GM19324 (cell line): ENCODE data around the gene SNRNP25.
A peak's percentile ranks its signal among the peaks of the same experiment; 100 is the strongest.
"Not testable (repeated sequence)": the region's sequence is repeated elsewhere in the genome, so short reads cannot be mapped to it uniquely, and the experiment has no call there.

Experiments
- ATAC-seq: cut with Tn5 transposase; IDR thresholded peaks from one replicate; pipeline ENCODE4 v1.9.1; 2021; ENCODE audit warnings: mild to moderate bottlenecking, moderate library complexity; ENCODE audit not compliant: unreplicated experiment, low FRiP score

Gene SNRNP25

DNA sequence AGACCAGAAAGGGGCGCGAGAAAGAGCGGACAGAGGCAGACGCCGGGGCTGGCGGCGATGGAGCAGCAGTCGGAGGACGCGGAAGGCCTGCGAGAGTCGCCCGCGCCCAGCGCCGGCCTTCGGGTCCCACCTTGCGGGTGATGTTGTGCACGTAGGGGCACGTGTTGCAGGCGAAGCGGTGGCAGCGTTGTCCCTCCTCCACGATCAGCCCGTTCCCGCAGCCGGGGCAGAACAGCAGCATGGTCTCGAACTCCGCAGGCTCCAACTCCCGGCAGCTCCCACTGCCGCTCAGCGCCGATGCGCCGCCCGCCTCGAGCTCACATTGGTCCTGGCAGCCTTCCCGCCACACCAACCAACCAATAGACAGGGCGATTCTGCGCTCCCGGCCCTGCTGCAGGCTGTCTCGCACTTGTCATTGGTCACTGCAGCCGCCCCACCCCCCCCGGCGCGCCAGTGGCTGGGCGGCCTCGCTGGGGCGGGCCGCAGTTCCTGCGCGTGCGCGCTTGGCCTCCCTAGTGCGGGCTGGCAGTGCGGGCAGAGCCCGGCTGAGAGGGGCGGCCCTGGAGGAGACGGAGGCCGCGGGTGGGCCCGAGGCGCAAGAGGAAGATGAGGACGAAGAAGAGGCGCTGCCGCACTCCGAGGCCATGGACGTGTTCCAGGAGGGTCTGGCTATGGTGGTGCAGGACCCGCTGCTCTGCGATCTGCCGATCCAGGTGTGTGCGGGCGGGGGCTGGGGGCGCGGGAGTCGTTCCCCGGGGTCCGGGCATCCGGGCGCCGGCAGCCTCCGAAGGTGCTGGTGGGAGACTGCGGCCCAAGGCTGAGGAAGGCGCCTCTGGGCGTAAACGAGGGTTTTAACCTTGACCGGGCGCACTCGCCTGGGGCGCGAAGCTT, at the start of gene SNRNP25, which contains the start of gene POLR3K:
TSS of gene SNRNP25 (plus strand) at position 483 of the 891 bp plus-strand sequence. CDS start at position 672, 189 bp downstream.
TSS of gene POLR3K (minus strand) at position 263 of the 891 bp plus-strand sequence. CDS start at position 241, 22 bp downstream.
- ATAC-seq = peak; percentile 93

DNA sequence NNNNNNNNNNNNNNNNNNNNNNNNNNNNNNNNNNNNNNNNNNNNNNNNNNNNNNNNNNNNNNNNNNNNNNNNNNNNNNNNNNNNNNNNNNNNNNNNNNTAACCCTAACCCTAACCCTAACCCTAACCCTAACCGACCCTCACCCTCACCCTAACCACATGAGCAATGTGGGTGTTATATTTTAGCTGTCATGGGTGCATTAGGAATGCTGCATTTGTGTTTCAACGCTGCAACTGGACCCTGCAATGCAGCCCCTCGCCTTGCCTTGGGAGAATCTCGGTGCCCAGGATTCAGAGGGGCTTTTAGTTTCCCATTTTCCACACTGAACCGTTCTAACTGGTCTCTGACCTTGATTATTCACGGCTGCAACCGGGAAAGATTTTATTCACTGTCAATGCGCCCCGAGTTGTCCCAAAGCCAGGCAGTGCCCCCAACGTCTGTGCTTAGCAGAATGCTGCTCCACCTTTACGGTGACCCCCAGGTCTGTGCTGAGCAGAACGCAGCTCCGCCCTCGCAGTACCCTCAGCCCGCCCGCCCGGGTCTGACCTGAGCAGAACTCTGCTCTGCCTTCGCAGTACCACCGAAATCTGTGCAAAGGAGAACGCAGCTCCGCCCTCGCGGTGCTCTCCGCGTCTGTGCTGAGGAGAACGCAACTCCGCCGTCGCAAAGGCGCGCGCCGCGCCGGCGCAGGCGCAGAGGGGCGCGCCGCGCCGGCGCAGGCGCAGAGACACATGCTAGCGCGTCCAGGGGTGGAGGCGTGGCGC, 43.5 kb upstream of the SNRNP25 start:
- no peak for ATAC-seq

GRCh38 chr16:10772-11171, 42.9 kb upstream of the SNRNP25 start:
- ATAC-seq = not testable (repeated sequence)

GRCh38 chr16:17062-17765, 36.4 kb upstream of the SNRNP25 start:
- ATAC-seq = not testable (repeated sequence)

DNA sequence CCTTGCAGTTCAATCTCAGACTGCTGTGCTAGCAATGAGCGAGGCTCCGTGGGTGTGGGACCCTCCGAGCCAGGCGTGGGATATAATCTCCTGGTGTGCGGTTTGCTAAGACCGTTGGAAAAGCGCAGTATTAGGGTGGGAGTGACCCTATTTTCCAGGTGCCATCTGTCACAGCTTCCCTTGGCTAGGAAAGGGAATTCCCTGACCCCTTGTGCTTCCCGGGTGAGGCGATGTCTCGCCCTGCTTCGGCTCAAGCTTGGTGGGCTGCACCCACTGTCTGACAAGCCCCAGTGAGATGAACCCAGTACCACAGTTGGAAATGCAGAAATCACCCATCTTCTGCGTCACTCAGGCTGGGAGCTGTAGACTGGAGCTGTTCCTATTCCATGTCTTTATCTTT, 32.7 kb upstream of the SNRNP25 start:
- not testable (repeated sequence) for ATAC-seq

DNA sequence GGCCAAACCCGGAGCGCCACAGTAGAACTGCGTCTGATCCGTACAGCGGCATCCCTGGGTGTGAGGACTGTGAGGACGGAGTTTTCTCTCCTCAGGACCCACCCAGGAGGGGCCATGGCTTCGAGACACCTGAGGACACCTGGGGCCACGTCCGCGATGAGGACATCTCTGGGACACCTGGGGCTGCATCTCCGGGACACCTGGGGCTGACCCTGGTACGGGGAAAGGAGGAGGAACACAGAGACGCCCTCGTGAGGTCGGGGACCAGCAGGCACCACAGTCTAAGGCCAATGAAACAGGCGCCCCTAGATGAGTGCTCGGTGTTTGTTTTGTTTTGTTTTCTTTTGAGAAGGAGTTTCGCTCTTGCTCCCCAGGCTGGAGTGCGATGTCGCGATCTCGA, 29.5 kb upstream of the SNRNP25 start:
- not testable (repeated sequence) for ATAC-seq

DNA sequence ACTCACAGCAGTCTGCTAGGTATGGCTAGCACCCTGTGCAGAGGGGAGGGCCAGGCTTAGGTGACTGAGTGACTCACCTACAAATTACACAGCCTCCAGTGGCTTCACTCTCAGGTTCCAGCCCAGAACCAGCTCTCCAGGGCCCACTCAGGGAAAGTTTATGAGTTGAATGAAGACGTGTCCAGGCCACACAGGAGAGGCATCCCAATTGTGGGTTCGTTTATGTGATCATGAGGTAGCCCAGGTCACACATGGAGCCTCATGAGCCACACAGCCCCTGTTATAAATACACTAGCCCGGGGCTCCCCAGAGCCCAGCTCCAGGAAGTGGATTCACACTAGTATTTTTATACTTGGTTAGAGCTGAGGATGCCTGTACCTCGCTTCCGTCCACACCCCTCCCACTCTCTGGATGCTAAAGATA, 27.7 kb upstream of the SNRNP25 start:
- not testable (repeated sequence) for ATAC-seq

DNA sequence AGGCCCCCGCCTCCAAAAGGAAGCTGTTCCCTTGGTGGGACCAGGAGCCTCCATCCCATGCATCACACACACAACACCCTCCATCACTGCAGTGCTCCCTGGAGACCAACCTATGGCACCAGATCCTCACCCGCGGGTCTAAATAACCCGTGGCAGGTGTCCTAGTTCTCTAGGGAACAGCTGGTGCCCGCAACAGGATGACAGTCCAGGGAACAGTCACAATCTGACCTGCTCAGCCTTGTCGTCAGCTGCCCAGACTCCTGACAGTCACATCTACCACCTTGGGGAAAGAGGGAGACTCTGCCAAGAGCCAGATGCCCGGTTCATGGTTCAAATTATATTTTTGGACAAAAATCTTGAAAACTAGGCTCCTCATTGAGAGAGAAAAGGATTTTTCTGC, 23.0 kb upstream of the SNRNP25 start:
- ATAC-seq = not testable (repeated sequence)

- ATAC-seq = not testable (repeated sequence)
Observed at GRCh38 chr16:33154-33876, 20.3 kb upstream of the SNRNP25 start.

- no peak for ATAC-seq
Observed at GRCh38 chr16:33877-34647, 19.6 kb upstream of the SNRNP25 start.

- ATAC-seq = no peak
Observed at GRCh38 chr16:34648-34987, 19.0 kb upstream of the SNRNP25 start.

- no peak for ATAC-seq
Observed at GRCh38 chr16:35011-35677, 18.5 kb upstream of the SNRNP25 start.

- ATAC-seq = no peak
Observed at GRCh38 chr16:35678-36305, 17.8 kb upstream of the SNRNP25 start.

GRCh38 chr16:36336-36984, 17.2 kb upstream of the SNRNP25 start:
- ATAC-seq = no peak

DNA sequence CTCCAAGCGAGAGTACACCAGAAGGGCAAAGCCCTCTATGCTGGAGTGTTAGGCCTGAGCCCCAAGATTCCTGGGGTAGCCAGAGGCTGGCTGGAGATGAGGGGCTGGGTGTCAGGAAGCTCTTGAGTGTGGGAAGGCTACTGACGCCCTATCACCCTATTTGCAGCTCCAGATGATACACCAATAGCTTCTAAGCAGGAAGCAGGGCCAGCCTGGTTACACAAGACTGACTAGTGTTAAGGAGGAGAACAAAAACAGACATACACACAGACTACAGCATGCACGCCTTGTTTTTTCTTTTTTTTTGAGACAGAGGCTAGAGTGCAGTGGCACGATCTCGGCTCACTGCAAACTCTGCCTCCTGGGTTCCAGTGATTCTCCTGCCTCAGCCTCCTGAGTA, 16.1 kb upstream of the SNRNP25 start:
- no peak for ATAC-seq

DNA sequence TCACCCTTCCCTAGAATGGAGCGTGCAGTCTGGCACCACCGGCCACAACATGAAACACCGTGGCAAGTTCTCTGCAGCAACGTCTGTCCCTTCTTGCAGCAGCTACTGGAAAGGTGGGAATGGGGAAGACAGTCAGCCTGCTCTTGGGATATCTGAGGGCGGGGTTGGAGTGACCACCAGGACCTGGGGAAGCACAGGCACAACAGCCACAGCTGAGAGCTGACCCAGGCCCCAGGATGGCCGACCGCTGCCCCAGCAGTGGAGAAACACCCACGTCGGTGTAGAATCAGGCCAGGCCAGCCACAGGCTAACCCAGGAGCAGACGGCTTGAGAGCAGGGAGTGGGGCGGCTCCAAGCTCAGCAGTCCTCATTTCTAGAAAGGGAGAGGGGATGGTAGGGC, 15.4 kb upstream of the SNRNP25 start:
- not testable (repeated sequence) for ATAC-seq

- peak; percentile 51 for ATAC-seq
Observed at GRCh38 chr16:38941-39892, 14.4 kb upstream of the SNRNP25 start.
